WTC11 (cell line): ENCODE measurements around the gene APOBEC4. TPM values are rescaled to one million over a fixed set of nuclear protein-coding genes. Genes with fewer than 3 reads are reported as not detected.

Experiments used
- ATAC-seq: fragments of 200-7000 bp; cut with Tn5 transposase; 2 replicates; pipeline ENCODE4 v1.10.0; 2021; ENCODE audit warnings: mild to moderate bottlenecking, moderate library complexity
- CTCF ChIA-PET: fragments of 300-600 bp; sonication (Branson Sonifier 250); formaldehyde crosslinking; loops from one replicate; lab custom pipeline; 2021; ENCODE audit warnings: antibody characterized with exemption; lab: Charles Lee
- POLR2A ChIA-PET: fragments of 350-600 bp; sonication (Branson Sonifier 250); formaldehyde crosslinking; loops from one replicate; lab custom pipeline; 2021; ENCODE audit warnings: antibody characterized with exemption; lab: Charles Lee
- DNase-seq: peaks from one replicate; pipeline ENCODE4 v3.0.0; 2021; ENCODE audit warnings: low spot score
- H3K27ac Mint-ChIP-seq: 2 replicates; pipeline ENCODE4 v1.8.0; 2021; ENCODE audit warnings: mixed read lengths
- H3K27me3 Mint-ChIP-seq: 2 replicates; pipeline ENCODE4 v1.8.0; 2021; ENCODE audit warnings: low read depth, mild to moderate bottlenecking, moderate library complexity, mixed read lengths
- H3K36me3 Mint-ChIP-seq: 2 replicates; pipeline ENCODE4 v1.8.0; 2021; ENCODE audit warnings: mixed read lengths
- H3K4me1 Mint-ChIP-seq: 2 replicates; pipeline ENCODE4 v1.8.0; 2022; ENCODE audit warnings: mixed read lengths
- H3K4me3 Mint-ChIP-seq: 2 replicates; pipeline ENCODE4 v1.8.0; 2021; ENCODE audit warnings: mild to moderate bottlenecking, moderate library complexity, mixed read lengths
- H3K9me3 Mint-ChIP-seq: 2 replicates; pipeline ENCODE4 v1.8.0; 2021; ENCODE audit warnings: mixed read lengths
- E2F1 ChIP-seq: sonication (generic); formaldehyde crosslinking; IDR thresholded peaks from 2 replicates; pipeline ENCODE4 v1.8.0; 2022; ENCODE audit warnings: mild to moderate bottlenecking, missing genetic modification reagents
- ERG ChIP-seq: fragments of 250-450 bp; sonication (Bioruptor Pico); IDR thresholded peaks from 2 replicates; pipeline ENCODE4 v1.8.0; 2021; ENCODE audit warnings: mild to moderate bottlenecking
- FOXJ3 ChIP-seq: sonication (generic); formaldehyde crosslinking; IDR thresholded peaks from 2 replicates; pipeline ENCODE4 v1.9.0; 2021; ENCODE audit warnings: missing genetic modification reagents, mild to moderate bottlenecking, borderline replicate concordance
- FOXP1 ChIP-seq: sonication (generic); formaldehyde crosslinking; IDR thresholded peaks from 2 replicates; pipeline ENCODE4 v1.8.0; 2022; ENCODE audit warnings: missing genetic modification reagents, mild to moderate bottlenecking, moderate library complexity, borderline replicate concordance
- FOXP4 ChIP-seq: sonication (generic); formaldehyde crosslinking; IDR thresholded peaks from 2 replicates; pipeline ENCODE4 v1.8.0; 2022; ENCODE audit warnings: mild to moderate bottlenecking, missing genetic modification reagents
- GABPB1 ChIP-seq: sonication (generic); formaldehyde crosslinking; IDR thresholded peaks from 2 replicates; pipeline ENCODE4 v1.8.1; 2023; ENCODE audit warnings: mild to moderate bottlenecking, missing genetic modification reagents
- GTF2I ChIP-seq: fragments of 250-450 bp; sonication (Bioruptor Pico); conservative IDR thresholded peaks from 2 replicates; pipeline ENCODE4 v1.4.0; 2021; ENCODE audit warnings: mild to moderate bottlenecking
- HMGA2 ChIP-seq: fragments of 250-450 bp; sonication (Bioruptor Pico); IDR thresholded peaks from 2 replicates; pipeline ENCODE4 v1.4.0; 2021; ENCODE audit warnings: mild to moderate bottlenecking, moderate library complexity
- HMGXB4 ChIP-seq: sonication (generic); formaldehyde crosslinking; IDR thresholded peaks from 2 replicates; pipeline ENCODE4 v1.8.1; 2023; ENCODE audit warnings: mild to moderate bottlenecking, moderate library complexity, missing genetic modification reagents
- IRF2 ChIP-seq: sonication (generic); formaldehyde crosslinking; IDR thresholded peaks from 2 replicates; pipeline ENCODE4 v1.8.0; 2022; ENCODE audit warnings: low read depth, missing genetic modification reagents, borderline replicate concordance
- JUN ChIP-seq: sonication (generic); formaldehyde crosslinking; IDR thresholded peaks from 2 replicates; pipeline ENCODE4 v1.8.0; 2023; ENCODE audit warnings: mild to moderate bottlenecking, missing genetic modification reagents
- MLX ChIP-seq: sonication (generic); formaldehyde crosslinking; IDR thresholded peaks from 2 replicates; pipeline ENCODE4 v1.8.1; 2023; ENCODE audit warnings: mild to moderate bottlenecking, missing genetic modification reagents, moderate library complexity
- NFATC4 ChIP-seq: fragments of 250-450 bp; sonication (Bioruptor Pico); IDR thresholded peaks from 2 replicates; pipeline ENCODE4 v1.9.0; 2021; ENCODE audit warnings: mild to moderate bottlenecking
- RELA ChIP-seq: sonication (generic); formaldehyde crosslinking; IDR thresholded peaks from 2 replicates; pipeline ENCODE4 v1.8.1; 2022; ENCODE audit warnings: missing genetic modification reagents, mild to moderate bottlenecking, borderline replicate concordance
- SMAD3 ChIP-seq: sonication (generic); formaldehyde crosslinking; IDR thresholded peaks from 2 replicates; pipeline ENCODE4 v1.8.0; 2022; ENCODE audit warnings: missing genetic modification reagents, mild to moderate bottlenecking, borderline replicate concordance
- SP1 ChIP-seq: sonication (generic); formaldehyde crosslinking; conservative IDR thresholded peaks from 2 replicates; pipeline ENCODE4 v1.8.1; 2022; ENCODE audit warnings: missing genetic modification reagents
- TEAD1 ChIP-seq: sonication (generic); formaldehyde crosslinking; IDR thresholded peaks from 2 replicates; pipeline ENCODE4 v1.8.0; 2022; ENCODE audit warnings: mild to moderate bottlenecking, missing genetic modification reagents
- TEAD4 ChIP-seq: sonication (generic); formaldehyde crosslinking; IDR thresholded peaks from 2 replicates; pipeline ENCODE4 v1.8.0; 2022; ENCODE audit warnings: mild to moderate bottlenecking, missing genetic modification reagents
- TP53 ChIP-seq: sonication (generic); formaldehyde crosslinking; IDR thresholded peaks from 2 replicates; pipeline ENCODE4 v1.8.1; 2023; ENCODE audit warnings: mild to moderate bottlenecking, missing genetic modification reagents
- ZBTB21 ChIP-seq: sonication (generic); formaldehyde crosslinking; IDR thresholded peaks from 2 replicates; pipeline ENCODE4 v1.8.1; 2023; ENCODE audit warnings: mild to moderate bottlenecking, missing genetic modification reagents, borderline replicate concordance
- ZBTB43 ChIP-seq: sonication (generic); formaldehyde crosslinking; IDR thresholded peaks from 2 replicates; pipeline ENCODE4 v1.8.1; 2023; ENCODE audit warnings: mild to moderate bottlenecking, missing genetic modification reagents
- ZNF281 ChIP-seq: sonication (generic); formaldehyde crosslinking; IDR thresholded peaks from 2 replicates; pipeline ENCODE4 v1.8.0; 2023; ENCODE audit warnings: mild to moderate bottlenecking, missing genetic modification reagents
- total RNA-seq: library from RNA; stranded (reverse); gene quantifications from 3 replicates; pipeline ENCODE4 v1.2.3, GENCODE V29; 2021

Gene APOBEC4
- total RNA-seq, 1 experiment from 2014 or later: not detected

- no peak overlapping the region for H3K27ac Mint-ChIP-seq
- ATAC-seq (no peak), DNase-seq (no peak)
- no peak overlapping the region for H3K4me3 Mint-ChIP-seq
- H3K4me1 Mint-ChIP-seq: no peaks in the 10 kb centered on the region
- no peaks in the 10 kb centered on the region; the same call in 1 of the 2 replicates for H3K27me3 Mint-ChIP-seq
- H3K36me3 Mint-ChIP-seq: no peaks in the 10 kb centered on the region
- ChIA-PET CTCF (interaction anchor here (0.8 to 0.9 kb wide), 2 partner anchors 22 to 298 kb away, joined by 3 read pairs; no protein-coding TSS in a partner anchor), POLR2A (no interaction called here)
- TF ChIP-seq ERG (CRISPR knock-in tag) (no peak), ZNF281 (CRISPR knock-in tag) (no peak), MLX (CRISPR knock-in tag) (no peak), SMAD3 (no peak), RELA (CRISPR knock-in tag) (no peak), GTF2I (CRISPR knock-in tag) (no peak), FOXP4 (CRISPR knock-in tag) (no peak), FOXJ3 (CRISPR knock-in tag) (no peak), HMGA2 (no peak), TEAD1 (no peak), SP1 (CRISPR knock-in tag) (no peak), NFATC4 (CRISPR knock-in tag) (no peak), TP53 (no peak)
- H3K9me3 Mint-ChIP-seq: no peaks in the 10 kb centered on the region
Observed at GRCh38 chr1:183604815-183605214, 48.3 kb downstream of the APOBEC4 start.

- Mint-ChIP-seq H3K4me3 (no peak overlapping the region), H3K27ac (peak overlapping the region; percentile 41; the same call in 1 of the 2 replicates), H3K36me3 (no peaks in the 10 kb centered on the region), H3K27me3 (no peaks in the 10 kb centered on the region; the same call in 1 of the 2 replicates), H3K9me3 (no peaks in the 10 kb centered on the region), H3K4me1 (no peaks in the 10 kb centered on the region)
- ChIA-PET CTCF (interaction anchor here (0.9 kb wide), 1 partner anchor 22 kb away, joined by 3 read pairs; no protein-coding TSS in a partner anchor), POLR2A (no interaction called here)
- DNase-seq (no peak), ATAC-seq (no peak)
- TF ChIP-seq FOXP1 (CRISPR knock-in tag) (no peak), HMGXB4 (CRISPR knock-in tag) (no peak), TEAD4 (CRISPR knock-in tag) (no peak), GABPB1 (CRISPR knock-in tag) (no peak), ZBTB21 (CRISPR knock-in tag) (no peak), IRF2 (no peak), ZBTB43 (CRISPR knock-in tag) (no peak), ERG (CRISPR knock-in tag) (no peak), JUN (CRISPR knock-in tag) (no peak), E2F1 (CRISPR knock-in tag) (no peak)
Observed at GRCh38 chr1:183604038-183604808, 48.9 kb downstream of the APOBEC4 start.
